Activated CD4-positive, alpha-beta T cell treated with anti-CD3 and anti-CD28 coated beads, Interleukin-2, amount 10 ng/mL, durations not matched to agents 7 days and 5 days (primary cell): Measurements from ENCODE around the gene FCMR. TPM values are rescaled to one million over a fixed set of nuclear protein-coding genes. Genes with fewer than 3 reads are reported as not detected.
"Not testable (repeated sequence)": the region's sequence is repeated elsewhere in the genome, so short reads cannot be mapped to it uniquely, and the experiment has no call there.

Experiments used
- CTCF ChIA-PET: fragments of 350-600 bp; sonication (Branson Sonifier 250); formaldehyde crosslinking; loops from one replicate; lab custom pipeline; 2021; ENCODE audit warnings: antibody characterized with exemption; lab: Charles Lee
- POLR2A ChIA-PET: fragments of 350-600 bp; sonication (Branson Sonifier 250); formaldehyde crosslinking; loops from one replicate; lab custom pipeline; 2021; ENCODE audit warnings: antibody characterized with exemption; lab: Charles Lee
- DNase-seq: peaks from one replicate; pipeline ENCODE4 v3.0.0-alpha.2; 2020
- H3K27ac Mint-ChIP-seq: one replicate; pipeline ENCODE4 v1.8.0; 2021; ENCODE audit warnings: mild to moderate bottlenecking, moderate library complexity, mixed read lengths
- H3K27me3 Mint-ChIP-seq: one replicate; pipeline ENCODE4 v1.8.0; 2021; ENCODE audit warnings: mixed read lengths
- H3K36me3 Mint-ChIP-seq: one replicate; pipeline ENCODE4 v1.8.0; 2021; ENCODE audit warnings: low read depth, mixed read lengths
- H3K4me1 Mint-ChIP-seq: one replicate; pipeline ENCODE4 v1.8.0; 2021; ENCODE audit warnings: mixed read lengths
- H3K4me3 Mint-ChIP-seq: one replicate; pipeline ENCODE4 v1.8.0; 2021; ENCODE audit warnings: mild to moderate bottlenecking, moderate library complexity, mixed read lengths
- H3K9me3 Mint-ChIP-seq: one replicate; pipeline ENCODE4 v1.8.0; 2021; ENCODE audit warnings: mixed read lengths
- total RNA-seq, 2 experiments: library from RNA; stranded (reverse); gene quantifications; one replicate each; pipeline ENCODE4 v1.2.3, GENCODE V29; 2021

The FCMR gene
- total RNA-seq, 2 experiments from 2014 or later = 151 to 157 TPM

- Mint-ChIP-seq H3K4me1 (peaks cover 13% of the 10 kb centered on the region), H3K36me3 (peaks cover 8% of the 10 kb centered on the region), H3K9me3 (peaks cover 15% of the 10 kb centered on the region), H3K27ac (no peak overlapping the region), H3K27me3 (peaks cover 35% of the 10 kb centered on the region), H3K4me3 (no peak overlapping the region)
- ChIA-PET CTCF (interaction anchor here (0.6 to 1.6 kb wide), 6 partner anchors 11 to 69 kb away, joined by 3 to 4 read pairs (median 3); no protein-coding TSS in a partner anchor), POLR2A (no interaction called here)
- no peak for DNase-seq
These were observed 67.2 kb downstream of the FCMR start for GRCh38 chr1:206854401-206855129.

- H3K4me1 Mint-ChIP-seq, DNase-seq, POLR2A ChIA-PET, H3K4me3 Mint-ChIP-seq, H3K27ac Mint-ChIP-seq, H3K36me3 Mint-ChIP-seq: not testable (repeated sequence)
- H3K27me3 Mint-ChIP-seq = peaks cover 41% of the 10 kb centered on the region
- CTCF ChIA-PET = interaction anchor here (1.3 to 1.5 kb wide), 3 partner anchors 13 to 69 kb away, joined by 3 read pairs; no protein-coding TSS in a partner anchor
- peaks cover 12% of the 10 kb centered on the region for H3K9me3 Mint-ChIP-seq
These were observed 68.0 kb downstream of the FCMR start for GRCh38 chr1:206853696-206854095.

Other genes starting within 250 kb of the FCMR start
- gene MAPKAPK2, start 237.0 kb downstream of the FCMR start, total RNA-seq = 10 to 100 TPM; 55.5 to 57.4 TPM
- gene IL19, start 151.2 kb downstream of the FCMR start, total RNA-seq = not detected
- gene IL10, start 149.4 kb downstream of the FCMR start, total RNA-seq = under 1 TPM; 0.12 to 0.15 TPM
- gene IL20, start 56.3 kb downstream of the FCMR start, total RNA-seq = not detected
- gene IL24, start 24.5 kb downstream of the FCMR start, total RNA-seq = not detected
- gene PIGR, start 24.5 kb upstream of the FCMR start, total RNA-seq = not detected
- gene FCAMR, start 48.5 kb upstream of the FCMR start, total RNA-seq = not detected
- not detected for gene C1orf116, start 110.8 kb upstream of the FCMR start, total RNA-seq
- 1 to 10 TPM; 7.3 TPM for gene YOD1, start 129.3 kb upstream of the FCMR start, total RNA-seq
- gene PFKFB2, start 131.3 kb upstream of the FCMR start, total RNA-seq = 1 to 10 TPM; 2.1 to 2.5 TPM
- gene C4BPB, start 166.9 kb upstream of the FCMR start, total RNA-seq = 1 to 10 TPM; 2.1 to 3.1 TPM
- not detected for gene C4BPA, start 182.3 kb upstream of the FCMR start, total RNA-seq